GM08714 (cell line): Measurements from ENCODE around the gene SPRR2G.
"Not testable (repeated sequence)": the region's sequence is repeated elsewhere in the genome, so short reads cannot be mapped to it uniquely, and the experiment has no call there.

ENCODE experiments used
- H3K4me3 ChIP-seq: fragments of 200-500 bp; sonication (Bioruptor generic); 2 replicates; pipeline ENCODE4 v1.5.1; 2014; ENCODE audit warnings: mild to moderate bottlenecking, low read length, inconsistent platforms
- ZNF274 ChIP-seq: IDR thresholded peaks from 2 replicates; pipeline ENCODE4 v1.6.1; 2012; ENCODE audit warnings: mild to moderate bottlenecking, low read depth, low read length

Gene SPRR2G

DNA sequence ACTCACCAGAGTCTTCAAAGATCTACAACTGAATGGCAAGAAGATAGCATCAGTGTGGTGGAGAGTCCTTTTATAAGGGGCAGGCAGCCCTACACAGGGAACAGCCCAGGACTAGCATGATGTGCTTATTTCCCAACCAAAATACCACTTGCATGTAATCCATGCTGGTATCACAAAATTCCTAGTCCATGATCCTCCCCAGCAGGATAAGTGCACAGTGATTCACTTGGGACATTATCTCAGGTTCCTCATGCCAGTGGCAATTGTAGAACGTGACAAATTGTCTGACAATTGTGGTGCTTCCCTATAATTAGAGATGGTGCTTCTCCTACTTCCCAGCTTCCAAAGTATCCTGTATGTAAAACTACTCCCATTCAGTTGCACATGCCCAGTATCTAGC, at the start of gene SPRR2G:
TSS of gene SPRR2G (minus strand) at position 45 of the 400 bp plus-strand sequence. CDS start 780 bp downstream, outside the sequence.
- TF ChIP-seq ZNF274: no peak
- H3K4me3 ChIP-seq: no peak within 1 kb of the TSS

DNA sequence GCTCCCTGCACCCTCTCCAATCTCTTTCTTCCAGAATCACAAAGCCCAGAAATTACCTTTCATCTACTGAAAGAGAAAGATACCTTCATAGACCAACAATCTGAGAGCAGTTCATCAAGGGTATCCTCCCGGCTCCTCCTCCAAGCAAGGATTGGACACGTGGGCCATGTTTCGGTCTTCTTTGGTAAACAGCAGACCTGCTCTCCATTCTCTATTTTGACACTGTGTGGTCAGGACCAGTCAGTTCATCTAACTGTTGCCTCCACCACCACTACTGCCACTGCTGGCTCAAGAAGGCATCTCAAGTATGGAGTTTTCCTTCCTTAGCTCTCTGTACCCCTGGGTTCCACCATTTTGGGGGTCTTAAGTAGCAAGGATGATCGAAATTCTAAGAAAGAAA, 44.5 kb upstream of the SPRR2G start:
- no peak overlapping the region for H3K4me3 ChIP-seq
- TF ChIP-seq ZNF274: no peak

DNA sequence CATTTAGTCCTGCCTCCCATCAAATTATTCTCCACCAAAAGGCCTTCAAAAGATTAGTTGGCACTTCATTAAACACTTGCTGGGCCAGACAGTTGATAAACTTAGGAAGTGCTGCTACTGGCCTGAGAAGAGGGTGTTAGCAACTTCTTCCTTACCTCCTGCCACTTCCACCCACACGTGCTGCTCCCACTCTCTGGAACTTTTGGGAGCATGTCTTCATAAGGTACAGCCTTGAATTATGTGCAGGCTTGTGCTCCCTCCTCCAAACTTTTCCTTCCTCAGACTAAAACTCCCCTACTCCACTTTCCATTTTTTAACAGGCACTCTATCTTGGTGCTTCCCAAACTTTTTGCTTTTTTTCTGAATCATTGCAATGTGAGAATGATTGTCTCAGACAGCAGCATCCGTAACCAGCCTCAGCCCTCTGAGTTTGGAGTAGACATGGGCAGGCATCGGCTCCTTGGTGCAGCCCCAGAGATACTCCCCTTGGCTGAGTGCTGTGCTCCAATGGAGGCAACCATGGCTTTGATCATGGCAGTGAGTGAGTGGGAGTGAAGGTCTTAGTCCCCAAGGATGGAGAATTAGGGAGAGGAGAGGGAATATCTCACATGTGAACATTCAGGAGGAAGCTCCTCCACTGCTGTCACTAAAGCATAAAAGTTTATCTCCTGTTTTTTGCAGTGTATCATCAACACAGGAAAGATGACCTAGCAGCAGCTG, 43.8 kb upstream of the SPRR2G start:
- H3K4me3 ChIP-seq: no peak overlapping the region
- TF ChIP-seq ZNF274: no peak

DNA sequence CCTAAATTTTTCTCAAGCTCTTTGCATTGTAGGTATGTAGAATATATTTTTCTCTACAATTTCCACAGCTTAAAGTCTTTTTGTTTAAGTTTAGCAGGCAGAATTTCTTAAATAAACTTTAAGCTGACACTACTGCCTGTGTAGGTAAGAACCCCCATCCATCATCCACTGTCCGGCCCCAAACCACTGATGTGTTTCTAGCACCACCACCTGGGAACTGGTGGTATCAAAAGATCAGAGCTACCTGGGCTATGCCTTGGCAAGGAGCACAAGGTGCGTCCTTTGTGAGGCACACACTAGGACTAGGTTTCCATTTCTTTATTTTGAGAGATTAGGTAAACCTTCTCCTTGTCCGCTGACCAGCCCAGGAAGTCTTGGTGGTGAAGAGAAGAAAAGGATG, 42.0 kb upstream of the SPRR2G start:
- no peak for TF ChIP-seq ZNF274
- H3K4me3 ChIP-seq: no peak overlapping the region

DNA sequence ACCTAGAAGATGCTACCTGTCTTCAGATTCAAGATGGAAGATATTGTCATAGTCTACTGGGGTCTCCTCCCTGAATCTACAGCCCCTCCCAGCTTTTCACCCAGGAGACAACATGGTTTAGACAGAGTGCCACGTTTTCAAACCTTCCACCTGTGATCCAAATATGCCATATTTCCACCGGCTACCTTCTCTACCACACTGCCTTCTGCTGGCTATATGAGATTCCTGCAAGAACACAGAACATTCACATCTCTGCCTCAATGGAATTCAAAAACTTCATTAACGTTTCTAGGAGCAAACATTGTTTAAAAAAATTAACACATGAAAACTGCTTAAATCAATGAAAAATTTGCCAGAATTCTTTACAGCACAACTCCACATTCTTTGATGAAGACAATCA, 39.7 kb upstream of the SPRR2G start:
- no peak overlapping the region for H3K4me3 ChIP-seq
- no peak for TF ChIP-seq ZNF274

DNA sequence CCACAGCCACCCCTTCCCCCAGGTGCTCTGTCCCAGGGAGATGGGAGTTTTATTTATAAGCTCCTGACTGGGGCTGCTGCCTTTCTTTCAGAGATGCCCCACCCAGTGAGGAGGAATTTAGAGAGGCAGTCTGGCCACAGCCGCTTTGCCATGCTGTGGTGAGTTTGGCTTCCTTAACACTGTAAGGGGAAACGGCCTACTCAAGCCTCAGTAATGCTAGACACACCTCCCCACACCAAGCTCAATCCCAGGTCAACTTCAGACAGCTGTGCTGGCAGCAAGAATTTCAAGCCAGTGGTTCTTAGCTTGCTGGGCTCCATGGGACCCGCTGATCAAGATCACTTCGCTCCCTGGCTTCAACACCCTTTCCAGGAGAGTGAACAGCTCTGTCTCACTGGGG, 37.6 kb upstream of the SPRR2G start:
- not testable (repeated sequence) for H3K4me3 ChIP-seq

DNA sequence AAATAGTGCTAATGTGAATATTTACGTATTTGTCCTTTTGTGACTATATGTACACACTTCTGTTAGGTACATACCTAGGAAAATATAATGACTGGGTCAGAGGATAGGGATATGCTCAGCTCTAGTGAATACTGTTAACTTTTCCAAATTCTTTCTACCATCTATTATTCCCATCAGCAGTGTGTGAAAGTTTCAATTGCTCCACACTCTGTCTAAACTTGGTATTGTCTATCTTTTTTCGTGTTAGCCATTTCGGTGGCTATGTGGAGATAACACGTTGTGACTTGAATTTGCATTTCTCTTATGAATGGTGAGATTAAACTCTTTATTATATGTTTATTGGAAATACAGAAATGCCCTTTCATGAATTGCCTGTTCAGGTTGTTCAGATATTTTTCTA, 29.9 kb upstream of the SPRR2G start:
- no peak for TF ChIP-seq ZNF274

DNA sequence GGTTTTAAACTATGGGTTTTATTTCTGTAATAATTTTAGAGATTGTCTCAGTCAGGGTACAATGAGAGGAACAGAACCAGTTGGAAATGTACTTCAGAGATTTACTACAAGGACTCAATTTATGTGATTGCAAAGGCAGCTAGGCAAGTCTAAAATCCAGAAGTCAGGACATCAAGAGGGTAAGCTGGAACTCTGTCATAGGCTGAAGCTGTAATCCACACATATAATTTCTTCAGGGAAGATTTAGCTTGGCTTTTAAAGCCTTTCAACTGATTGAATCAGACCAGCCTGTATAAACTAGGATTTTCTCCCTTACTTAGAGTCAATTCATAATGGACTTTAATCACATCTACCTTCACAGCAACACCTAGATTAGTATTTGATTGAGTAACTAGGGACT, 28.2 kb upstream of the SPRR2G start:
- TF ChIP-seq ZNF274: no peak
- H3K4me3 ChIP-seq: no peak overlapping the region

More for the DNA sequence above, 29.9 kb upstream of the SPRR2G start:
- H3K4me3 ChIP-seq: no peak overlapping the region

DNA sequence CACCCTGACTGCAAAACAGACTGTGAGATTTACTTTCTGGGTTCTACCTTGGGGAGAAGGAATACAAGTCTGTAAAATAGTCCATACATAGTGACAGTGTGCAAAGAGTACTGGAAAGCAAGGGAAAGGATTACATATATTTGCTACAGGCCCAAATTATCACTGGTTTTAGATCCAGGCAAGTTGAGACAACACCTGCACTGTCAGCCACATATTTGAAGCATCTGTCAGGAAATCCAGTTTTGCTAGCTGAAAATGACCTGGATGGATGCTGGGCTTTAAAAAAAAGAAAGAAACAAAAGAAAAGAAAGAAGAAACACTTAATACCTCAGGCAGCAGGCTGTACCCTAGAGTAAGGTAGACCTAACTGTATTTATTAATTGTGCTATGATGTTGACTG, 23.9 kb upstream of the SPRR2G start:
- no peak for TF ChIP-seq ZNF274
- H3K4me3 ChIP-seq: no peak overlapping the region

DNA sequence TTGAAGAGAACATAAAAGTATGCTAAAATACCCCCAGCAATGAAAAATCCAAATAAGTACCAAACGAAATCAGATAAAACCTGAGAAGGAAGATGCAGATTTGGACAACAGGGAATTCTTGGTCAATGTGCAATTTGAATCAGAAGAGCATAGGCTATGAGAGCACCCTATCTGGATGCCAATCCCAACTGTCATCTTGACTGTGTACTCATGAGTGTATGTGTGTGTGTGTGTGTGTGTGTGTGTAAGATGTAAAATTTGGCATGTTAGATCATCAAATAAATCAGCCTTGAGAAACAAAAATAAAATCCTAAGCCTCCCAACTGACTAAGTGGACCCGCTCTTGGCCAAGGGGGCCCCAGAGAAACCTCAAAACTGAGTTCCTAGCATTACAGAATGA, 18.0 kb upstream of the SPRR2G start:
- TF ChIP-seq ZNF274: no peak
- no peak overlapping the region for H3K4me3 ChIP-seq

DNA sequence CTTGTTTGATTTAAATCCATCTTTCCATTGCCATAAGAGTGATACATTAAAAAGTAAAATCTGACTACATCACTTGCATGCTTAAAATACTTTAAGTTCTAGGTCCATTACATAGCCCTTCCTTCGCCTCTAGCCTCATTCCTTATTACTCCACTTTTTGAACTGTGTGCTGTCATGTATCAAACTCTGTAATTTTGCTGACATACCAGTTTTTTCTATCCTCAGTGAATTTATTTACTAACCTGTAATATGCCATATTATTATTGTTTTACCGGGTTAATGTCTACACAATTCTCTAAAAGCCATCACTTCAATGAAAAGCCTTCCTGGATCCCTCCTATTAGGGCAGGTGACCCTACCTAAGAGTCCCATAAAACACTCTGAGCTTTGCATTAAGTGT, 4.9 kb upstream of the SPRR2G start:
- no peak overlapping the region for H3K4me3 ChIP-seq
- TF ChIP-seq ZNF274: no peak

DNA sequence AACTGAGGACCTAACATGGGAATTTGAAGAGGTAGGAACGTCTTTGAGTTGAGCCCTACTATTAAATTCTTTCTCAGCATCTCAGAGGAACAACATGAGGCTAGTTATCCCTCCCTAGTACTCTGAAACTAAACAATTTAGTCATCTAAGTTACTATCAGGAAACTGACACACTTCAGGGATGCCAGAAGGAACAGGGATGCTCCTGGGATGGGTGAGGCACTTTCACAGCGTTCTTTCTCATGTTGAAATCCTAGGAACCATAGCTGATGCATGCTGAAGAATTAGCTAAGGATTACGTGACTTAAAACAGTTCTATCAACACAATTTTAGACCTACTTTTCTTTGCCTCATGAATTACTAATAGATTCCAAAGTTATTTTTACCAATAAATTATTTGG, 1.8 kb upstream of the SPRR2G start:
- no peak for TF ChIP-seq ZNF274
- H3K4me3 ChIP-seq: no peak overlapping the region

DNA sequence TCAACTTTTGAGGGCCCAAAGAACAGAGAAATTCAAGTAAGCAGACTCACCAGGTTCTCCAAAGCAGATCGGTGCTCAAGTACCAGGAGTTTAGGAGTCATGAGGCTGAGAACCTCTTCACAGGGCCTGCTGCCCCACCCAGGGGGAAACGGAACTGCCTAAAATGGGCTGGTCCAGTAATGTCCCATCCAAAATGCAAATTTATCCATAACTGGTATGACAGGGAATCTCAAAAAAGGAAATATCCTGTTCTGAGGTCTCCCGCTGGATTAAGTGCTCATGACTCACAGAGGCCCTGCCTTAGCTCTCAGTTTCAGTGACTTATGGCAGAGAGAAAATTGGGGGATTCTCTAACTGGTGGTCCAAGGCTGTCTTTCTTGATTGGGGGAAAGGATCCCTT, 9.3 kb downstream of the SPRR2G start:
- no peak for TF ChIP-seq ZNF274
- H3K4me3 ChIP-seq: no peak overlapping the region

DNA sequence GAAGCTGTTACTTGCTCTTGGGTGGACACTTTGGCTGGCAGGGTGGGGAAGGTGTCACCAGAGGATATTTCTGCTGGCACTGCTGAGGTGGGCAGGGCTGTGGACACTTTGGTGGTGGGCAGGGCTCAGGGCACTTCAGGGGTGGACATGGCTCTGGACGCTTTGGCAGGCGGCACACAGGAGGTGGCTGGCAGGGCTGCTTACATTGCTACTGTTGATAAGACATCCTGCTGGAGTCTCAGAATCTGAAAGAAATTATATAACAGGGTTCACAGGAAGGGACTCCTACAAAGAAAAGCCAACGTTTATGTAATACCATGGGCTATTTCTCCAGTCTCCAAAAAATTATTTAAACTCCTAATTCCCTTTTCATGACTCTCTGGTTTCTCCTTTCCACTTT, 10.2 kb downstream of the SPRR2G start:
- H3K4me3 ChIP-seq: no peak overlapping the region
- no peak for TF ChIP-seq ZNF274

DNA sequence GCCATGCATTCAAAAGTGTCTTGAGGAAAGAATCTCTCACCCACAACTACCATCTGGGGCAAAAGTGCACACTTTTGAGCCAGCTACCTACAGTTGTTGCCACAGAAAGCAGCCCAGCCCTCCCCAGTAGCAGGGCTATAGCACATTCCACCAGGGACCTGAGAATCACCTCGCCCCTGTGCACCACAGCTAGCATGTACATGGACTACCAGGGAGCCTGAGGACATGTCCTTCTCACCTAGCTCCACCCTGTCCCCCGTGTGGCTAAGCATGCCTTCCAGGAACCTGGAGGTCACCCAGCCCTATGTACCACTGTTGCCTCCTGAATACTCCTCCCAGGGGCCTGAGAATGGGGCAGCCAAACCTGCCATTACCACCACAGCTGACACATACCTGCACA, 16.9 kb downstream of the SPRR2G start:
- no peak for TF ChIP-seq ZNF274
- no peak overlapping the region for H3K4me3 ChIP-seq

DNA sequence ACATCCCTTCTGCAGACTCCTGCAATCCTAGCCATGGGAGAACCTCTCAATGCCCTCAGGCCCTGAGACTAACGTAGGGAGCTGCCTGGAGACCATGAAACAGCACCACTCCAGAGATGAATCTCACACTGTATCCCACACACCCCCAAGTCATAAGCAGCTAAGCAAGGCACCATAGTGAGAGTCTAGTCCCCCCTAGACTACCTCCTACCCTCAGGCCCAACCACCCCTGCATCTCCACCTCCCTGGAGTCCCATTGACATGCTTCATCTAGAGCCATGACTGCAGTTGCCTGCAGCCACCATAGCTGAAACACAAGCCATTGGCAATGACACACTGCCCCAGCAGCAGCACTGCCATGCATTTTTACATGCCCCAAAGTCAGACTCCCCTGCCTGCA, 17.4 kb downstream of the SPRR2G start:
- no peak for TF ChIP-seq ZNF274

DNA sequence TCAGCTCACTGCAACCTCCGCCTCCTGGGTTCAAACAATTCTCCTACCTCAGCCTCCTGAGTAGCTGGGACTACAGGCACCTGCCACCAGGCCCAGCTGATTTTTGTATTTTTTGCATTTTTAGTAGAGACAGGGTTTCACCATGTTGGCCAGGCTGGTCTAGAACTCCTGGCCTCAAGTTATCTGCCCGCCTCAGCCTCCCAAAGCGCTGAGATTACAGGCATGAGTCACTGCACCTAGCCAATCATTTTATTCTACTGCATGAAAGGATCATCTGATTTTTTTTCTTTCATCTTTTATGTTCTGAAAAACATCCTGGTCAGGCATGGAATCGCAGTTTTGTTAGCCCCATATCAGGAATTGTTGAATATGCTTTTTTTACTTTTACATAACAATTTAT, 22.0 kb downstream of the SPRR2G start:
- not testable (repeated sequence) for H3K4me3 ChIP-seq

More for the DNA sequence above, 17.4 kb downstream of the SPRR2G start:
- H3K4me3 ChIP-seq: no peak overlapping the region
